Measurements from ENCODE around the gene PARD6A. TPM values are rescaled to one million over a fixed set of nuclear protein-coding genes. Genes with fewer than 3 reads are reported as not detected.

Gene PARD6A
- total and polyA plus RNA-seq, 2 of the 13 experiments (the other 11 are each of a cell fraction or from before 2014, with no cell fraction given) = 3.5 to 4.3 TPM

GRCh38 chr16:67664871-67665270 lies 4.1 kb downstream of the PARD6A start (continued):
- TF ChIP-seq ASH2L (IDR thresholded peaks at IDR 0.05; ENCODE audit: insufficient read length, low read depth, low read length) (no peak), SMAD3 (CRISPR knock-in tag; IDR thresholded peaks at IDR 0.05) (no peak), ZNF878 (CRISPR knock-in tag; IDR thresholded peaks at IDR 0.05) (no peak), ATF4 (CRISPR knock-in tag; IDR thresholded peaks at IDR 0.05) (no peak), ZNF7 (CRISPR knock-in tag; IDR thresholded peaks at IDR 0.05) (no peak)

DNA sequence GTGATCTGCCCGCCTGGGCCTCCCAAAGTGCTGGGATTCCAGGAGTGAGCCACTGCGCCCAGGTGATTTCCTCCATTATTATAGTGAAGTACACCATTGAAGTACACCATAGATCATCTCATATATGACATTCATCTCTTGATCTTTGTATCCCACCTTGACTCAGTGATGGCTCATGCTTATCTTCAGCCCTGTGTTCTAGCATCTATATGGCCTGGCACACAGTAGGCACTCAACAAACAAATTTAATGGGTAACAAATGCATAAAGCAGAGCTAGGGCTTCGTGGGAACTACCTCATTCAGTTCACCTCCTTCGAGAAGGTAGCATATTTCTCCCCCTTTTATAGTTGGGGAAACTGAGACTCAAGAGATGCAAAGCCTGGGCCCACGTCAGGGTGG lies 4.8 kb downstream of the PARD6A start:
- H4K20me1 ChIP-seq (ENCODE audit: insufficient read depth, low read length) = no peaks in the 10 kb centered on the region
- 54% methylated on average over 5 of the region's 5 CpGs for WGBS (ENCODE audit: low lambda C conversion rate)
- H3K36me3 ChIP-seq (replicated peaks in 1 of 2; ENCODE audit: control insufficient read depth in 1 of 2, insufficient read depth in 2 of 2, low read length in 2 of 2) = peaks cover 0 to 3% of the 10 kb centered on the region in 2 experiments; a peak in 1 of 5 replicates
- no peaks in the 10 kb centered on the region; a peak in 1 of 5 replicates for H3K27me3 ChIP-seq (ENCODE audit: control insufficient read depth in 1 of 2, insufficient read depth in 2 of 2, low read length in 2 of 2)
- FAIRE-seq = no peak
- in situ Hi-C loops (cut with HindIII; ENCODE audit: extremely low pct_ligation_motif_present, low pct_unique_long_range_greater_than_20kb) = loop anchor here (5.0 to 10.0 kb wide), 2 partner anchors 142 to 269 kb away; partner anchors contain the start of genes CTRL, PSMB10, RANBP10 and TSNAXIP1
- peak overlapping the region; percentile 77 to 96 (median 88); a peak in 5 of 6 replicates for H3K4me3 ChIP-seq (replicated peaks in 1 of 3; ENCODE audit: insufficient read depth in 1 of 3, low read depth in 2 of 3, low read length in 3 of 3)
- POLR2A ChIA-PET = interaction anchor here (1.5 to 3.8 kb wide), 8 partner anchors 14 to 184 kb away, joined by 4 to 28 read pairs (median 5); partner anchors contain the start of genes ATP6V0D1, CTCF, RANBP10 and RIPOR1
- DNase-seq (ENCODE audit: low spot score) = no peak
- peak overlapping the region; percentile 67 for H3K27ac ChIP-seq (ENCODE audit: extremely low read length, insufficient read depth, low read length)
- H3K4me2 ChIP-seq (ENCODE audit: low read depth, low read length) = peak overlapping the region; percentile 98
- CTCF ChIA-PET (ENCODE audit: low intra/inter-chr PET ratio, low total read pairs) = interaction anchor here (4.2 kb wide), 1 partner anchor 144 kb away, joined by 118 read pairs; no protein-coding TSS in a partner anchor
- TSS peak; percentile 62 for BruUV-seq (replicated peaks)
- intact Hi-C loops (cut with micrococcal nuclease; ENCODE audit: unreplicated experiment) = no loop called here
- no peak overlapping the region for H2AFZ ChIP-seq (ENCODE audit: low read length)
- H3K4me1 ChIP-seq (ENCODE audit: insufficient read depth, low read length) = peaks cover 38% of the 10 kb centered on the region
- ATAC-seq = no peak
- no peaks in the 10 kb centered on the region for H3K9me3 ChIP-seq (ENCODE audit: low read length)
- peak overlapping the region; percentile 76 for H3K9ac ChIP-seq (ENCODE audit: insufficient read depth, low read depth, low read length)
- no peaks in the 10 kb centered on the region for H3K79me2 ChIP-seq (ENCODE audit: insufficient read depth, low read length)
- TF ChIP-seq KLF12 (CRISPR knock-in tag; IDR thresholded peaks at IDR 0.05; ENCODE audit: borderline replicate concordance) (no peak), SALL2 (CRISPR knock-in tag; IDR thresholded peaks at IDR 0.05) (no peak), ZNF724P (CRISPR knock-in tag; IDR thresholded peaks at IDR 0.05; ENCODE audit: borderline replicate concordance) (no peak), PRPF4 (IDR thresholded peaks at IDR 0.05; ENCODE audit: low read depth, low read length, poor library complexity, severe bottlenecking) (no peak), HOXA3 (CRISPR knock-in tag; IDR thresholded peaks at IDR 0.05) (no peak), ZNF335 (CRISPR knock-in tag; IDR thresholded peaks at IDR 0.05) (no peak), GLMP (CRISPR knock-in tag; IDR thresholded peaks at IDR 0.05; ENCODE audit: borderline replicate concordance) (no peak), CBFB (CRISPR knock-in tag; IDR thresholded peaks at IDR 0.05) (no peak), PAX8 (CRISPR knock-in tag; IDR thresholded peaks at IDR 0.05; ENCODE audit: borderline replicate concordance) (peak; percentile 84; the same call in 1 of the 2 replicates), ZNF333 (CRISPR knock-in tag; IDR thresholded peaks at IDR 0.05; ENCODE audit: borderline replicate concordance) (no peak), FOXJ3 (CRISPR knock-in tag; IDR thresholded peaks at IDR 0.05; ENCODE audit: borderline replicate concordance) (no peak)
- TF ChIP-seq, protein P1, sequence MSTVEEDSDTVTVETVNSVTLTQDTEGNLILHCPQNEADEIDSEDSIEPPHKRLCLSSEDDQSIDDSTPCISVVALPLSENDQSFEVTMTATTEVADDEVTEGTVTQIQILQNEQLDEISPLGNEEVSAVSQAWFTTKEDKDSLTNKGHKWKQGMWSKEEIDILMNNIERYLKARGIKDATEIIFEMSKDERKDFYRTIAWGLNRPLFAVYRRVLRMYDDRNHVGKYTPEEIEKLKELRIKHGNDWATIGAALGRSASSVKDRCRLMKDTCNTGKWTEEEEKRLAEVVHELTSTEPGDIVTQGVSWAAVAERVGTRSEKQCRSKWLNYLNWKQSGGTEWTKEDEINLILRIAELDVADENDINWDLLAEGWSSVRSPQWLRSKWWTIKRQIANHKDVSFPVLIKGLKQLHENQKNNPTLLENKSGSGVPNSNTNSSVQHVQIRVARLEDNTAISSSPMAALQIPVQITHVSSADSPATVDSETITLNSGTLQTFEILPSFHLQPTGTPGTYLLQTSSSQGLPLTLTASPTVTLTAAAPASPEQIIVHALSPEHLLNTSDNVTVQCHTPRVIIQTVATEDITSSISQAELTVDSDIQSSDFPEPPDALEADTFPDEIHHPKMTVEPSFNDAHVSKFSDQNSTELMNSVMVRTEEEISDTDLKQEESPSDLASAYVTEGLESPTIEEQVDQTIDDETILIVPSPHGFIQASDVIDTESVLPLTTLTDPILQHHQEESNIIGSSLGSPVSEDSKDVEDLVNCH (CRISPR knock-in tag; IDR thresholded peaks at IDR 0.05) = no peak
- TF ChIP-seq, protein P2, sequence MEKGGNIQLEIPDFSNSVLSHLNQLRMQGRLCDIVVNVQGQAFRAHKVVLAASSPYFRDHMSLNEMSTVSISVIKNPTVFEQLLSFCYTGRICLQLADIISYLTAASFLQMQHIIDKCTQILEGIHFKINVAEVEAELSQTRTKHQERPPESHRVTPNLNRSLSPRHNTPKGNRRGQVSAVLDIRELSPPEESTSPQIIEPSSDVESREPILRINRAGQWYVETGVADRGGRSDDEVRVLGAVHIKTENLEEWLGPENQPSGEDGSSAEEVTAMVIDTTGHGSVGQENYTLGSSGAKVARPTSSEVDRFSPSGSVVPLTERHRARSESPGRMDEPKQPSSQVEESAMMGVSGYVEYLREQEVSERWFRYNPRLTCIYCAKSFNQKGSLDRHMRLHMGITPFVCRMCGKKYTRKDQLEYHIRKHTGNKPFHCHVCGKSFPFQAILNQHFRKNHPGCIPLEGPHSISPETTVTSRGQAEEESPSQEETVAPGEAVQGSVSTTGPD (CRISPR knock-in tag; IDR thresholded peaks at IDR 0.05) = no peak

Measured in HepG2 (cell line).